Activated CD4-positive, alpha-beta T cell treated with anti-CD3 and anti-CD28 coated beads, Interleukin-2, Interleukin-4, amounts not matched to agents 100 ng/mL and 50 ng/mL, durations not matched to agents 16 hours and 8 hours (primary cell): ENCODE measurements around the gene ERC1.
"Not testable (repeated sequence)": the region's sequence is repeated elsewhere in the genome, so short reads cannot be mapped to it uniquely, and the experiment has no call there.

Experiments
- DNase-seq: peaks from one replicate; pipeline ENCODE4 v3.0.0-alpha.2; 2020; ENCODE audit warnings: low spot score

The ERC1 gene

DNA sequence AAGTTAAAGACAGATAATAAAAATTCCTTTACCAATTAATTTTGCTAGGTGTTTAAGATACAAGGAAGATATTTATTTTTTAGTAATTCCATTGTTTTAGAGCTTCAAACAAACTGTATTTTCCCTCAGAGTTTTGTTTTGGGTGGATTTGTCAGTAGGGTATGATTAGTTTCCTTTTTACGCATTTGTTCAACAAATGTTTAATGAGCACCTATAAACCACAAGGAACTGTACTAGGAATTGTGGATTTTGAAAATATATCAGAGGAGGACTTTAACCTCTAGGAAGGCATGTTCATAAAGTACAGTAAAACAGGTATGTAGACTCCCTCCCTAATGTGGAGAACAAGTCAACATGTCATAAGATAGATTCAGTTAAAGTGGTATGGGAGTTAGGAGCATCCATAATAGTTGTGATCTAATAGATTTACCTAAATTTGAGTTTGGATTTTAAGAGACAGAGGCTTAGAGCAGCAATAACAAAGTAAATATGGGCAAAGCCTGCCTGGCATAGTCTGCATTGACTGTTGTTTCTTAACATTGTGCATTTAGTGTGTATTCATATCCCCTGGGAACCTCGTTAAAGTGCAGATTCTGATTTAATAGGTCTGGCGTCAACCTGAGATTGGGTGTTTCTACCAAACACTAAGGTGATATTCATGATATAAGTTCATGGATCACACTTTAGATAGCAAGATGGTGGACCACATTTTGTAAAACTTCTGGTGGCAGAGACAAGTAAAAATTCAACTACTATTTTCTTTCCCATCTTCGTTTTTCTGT is 232.0 kb downstream of the ERC1 start:
- no peak for DNase-seq

GRCh38 chr12:1226951-1227350 is 235.9 kb downstream of the ERC1 start:
- DNase-seq = peak; percentile 71

- DNase-seq = no peak
These were observed 243.1 kb downstream of the ERC1 start for GRCh38 chr12:1234073-1234472.

GRCh38 chr12:1246637-1247036 is 255.6 kb downstream of the ERC1 start:
- no peak for DNase-seq

DNA sequence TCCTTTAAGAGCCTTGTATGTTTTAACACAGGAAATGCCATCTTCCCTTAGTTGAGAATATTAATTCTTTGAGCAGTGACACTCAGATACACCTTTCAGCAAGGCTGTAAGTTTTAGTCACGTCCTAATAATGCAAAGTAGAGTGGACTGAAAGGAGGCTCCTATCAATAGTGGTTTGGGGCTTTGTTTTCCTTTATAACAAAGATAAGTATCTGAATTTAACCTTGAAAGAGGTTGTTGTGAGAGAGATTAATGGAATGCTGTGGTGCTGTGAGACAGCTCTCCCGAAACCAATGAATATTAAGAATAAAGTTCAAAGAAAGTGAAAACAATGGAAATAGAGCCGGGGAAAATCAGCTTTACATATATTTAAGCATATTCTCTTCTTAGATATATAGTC is 259.6 kb downstream of the ERC1 start:
- DNase-seq = no peak

DNA sequence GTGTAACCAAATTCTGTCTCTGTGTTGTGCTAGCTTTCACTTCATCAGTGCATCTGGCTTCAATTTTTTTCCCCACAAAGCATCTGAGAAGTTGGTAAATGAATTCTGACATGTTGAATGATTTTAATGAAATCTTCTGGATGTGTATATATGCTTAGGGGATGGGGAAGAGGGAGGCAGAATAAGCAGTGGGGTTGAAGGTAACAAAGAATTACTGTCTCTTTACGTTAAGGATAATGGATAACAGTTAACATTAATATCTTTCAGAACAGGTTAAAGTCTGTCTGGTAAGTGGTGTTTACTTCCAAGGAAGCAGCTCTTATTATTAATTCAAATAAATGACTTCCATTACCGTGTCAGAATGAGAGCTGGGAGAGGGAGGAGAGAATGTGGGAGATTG is 261.7 kb downstream of the ERC1 start:
- no peak for DNase-seq

GRCh38 chr12:1255125-1255524 is 264.1 kb downstream of the ERC1 start:
- DNase-seq = not testable (repeated sequence)

DNA sequence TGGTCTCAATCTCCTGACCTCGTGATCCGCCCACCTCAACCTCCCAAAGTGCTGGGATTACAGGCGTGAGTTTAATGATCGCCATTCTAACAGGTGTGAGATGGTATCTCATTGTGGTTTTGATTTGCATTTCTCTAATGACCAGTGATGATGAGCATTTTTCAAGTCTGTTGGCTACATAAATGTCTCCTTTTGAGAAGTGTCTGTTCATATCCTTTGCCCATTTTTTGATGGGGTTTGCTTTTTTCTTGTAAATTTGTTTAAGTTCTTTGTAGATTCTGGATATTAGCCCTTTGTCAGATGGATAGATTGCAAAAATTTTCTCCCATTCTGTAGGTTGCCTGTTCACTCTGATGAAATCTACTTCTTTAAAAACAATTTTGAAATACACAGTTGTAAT is 264.8 kb downstream of the ERC1 start:
- DNase-seq = not testable (repeated sequence)

GRCh38 chr12:1256285-1256684 is 265.3 kb downstream of the ERC1 start:
- DNase-seq = no peak

DNA sequence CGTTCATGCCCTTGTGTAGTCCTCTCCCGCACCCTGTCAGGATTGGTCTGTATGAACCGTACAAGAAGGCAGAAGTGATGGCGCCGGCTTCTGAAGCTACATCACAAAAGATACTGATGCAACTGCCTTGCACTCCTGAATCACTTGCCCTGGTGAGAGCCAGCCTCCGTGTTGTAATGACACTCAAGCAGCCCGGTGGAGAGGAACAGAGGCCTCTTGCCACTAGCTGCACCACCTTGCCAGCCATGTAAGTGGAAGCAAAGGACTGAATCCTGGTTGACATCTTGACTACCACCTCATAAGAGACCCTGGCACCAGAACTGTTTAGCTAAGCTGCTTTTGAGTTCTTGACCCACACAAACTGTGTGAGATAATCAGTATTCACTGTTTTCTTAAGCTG is 266.0 kb downstream of the ERC1 start:
- no peak for DNase-seq

- no peak for DNase-seq
These were observed 271.0 kb downstream of the ERC1 start for GRCh38 chr12:1262011-1262410.

- no peak for DNase-seq
These were observed 276.2 kb downstream of the ERC1 start for GRCh38 chr12:1267243-1267642.

DNA sequence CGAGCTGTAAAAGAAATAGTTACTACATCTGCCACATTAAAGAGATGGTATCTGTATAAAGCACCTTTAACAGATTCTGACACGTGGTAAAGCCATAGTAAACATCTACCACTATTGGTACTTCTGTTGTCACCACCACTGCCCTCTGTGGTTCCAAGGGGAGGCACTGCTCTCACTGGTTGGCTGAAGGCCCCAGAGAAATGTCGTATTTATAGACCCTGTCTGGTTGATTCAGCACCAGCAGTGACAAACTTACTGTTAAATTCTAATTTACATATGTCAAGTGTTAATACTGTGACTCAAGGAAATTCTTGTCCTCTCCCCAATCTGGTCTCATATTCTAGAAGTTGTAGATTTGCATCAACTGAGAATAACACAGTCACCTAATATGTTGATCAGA is 281.1 kb downstream of the ERC1 start:
- no peak for DNase-seq

- DNase-seq = no peak
These were observed 282.0 kb downstream of the ERC1 start for GRCh38 chr12:1273051-1273450.

DNA sequence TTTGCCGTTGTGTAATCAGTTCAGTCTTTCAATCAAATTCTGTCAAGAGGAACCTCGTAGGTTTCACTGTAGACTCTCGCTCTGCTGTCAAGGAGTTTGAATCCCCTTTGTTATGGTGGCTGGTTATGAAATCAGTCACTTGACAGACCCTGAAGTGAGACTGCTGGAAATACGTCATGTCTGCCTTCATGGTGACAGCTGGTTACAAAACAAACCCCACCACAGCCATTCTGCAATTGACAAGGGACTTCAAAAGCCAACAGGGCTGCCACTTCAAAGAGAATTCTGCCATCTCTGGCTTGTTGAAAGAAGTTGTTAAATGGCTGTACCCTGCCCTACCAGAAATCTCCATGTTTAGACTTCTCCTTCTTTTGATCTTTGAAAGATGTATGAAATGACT is 286.9 kb downstream of the ERC1 start:
- peak; percentile 22 for DNase-seq

- DNase-seq = no peak
These were observed 288.0 kb downstream of the ERC1 start for GRCh38 chr12:1279050-1279449.

GRCh38 chr12:1280059-1280458 is 289.0 kb downstream of the ERC1 start:
- no peak for DNase-seq

GRCh38 chr12:1281683-1282366 is 290.8 kb downstream of the ERC1 start:
- no peak for DNase-seq

- DNase-seq = no peak
These were observed 291.8 kb downstream of the ERC1 start for GRCh38 chr12:1282670-1283315.

GRCh38 chr12:1283316-1283715 is 292.3 kb downstream of the ERC1 start:
- no peak for DNase-seq

DNA sequence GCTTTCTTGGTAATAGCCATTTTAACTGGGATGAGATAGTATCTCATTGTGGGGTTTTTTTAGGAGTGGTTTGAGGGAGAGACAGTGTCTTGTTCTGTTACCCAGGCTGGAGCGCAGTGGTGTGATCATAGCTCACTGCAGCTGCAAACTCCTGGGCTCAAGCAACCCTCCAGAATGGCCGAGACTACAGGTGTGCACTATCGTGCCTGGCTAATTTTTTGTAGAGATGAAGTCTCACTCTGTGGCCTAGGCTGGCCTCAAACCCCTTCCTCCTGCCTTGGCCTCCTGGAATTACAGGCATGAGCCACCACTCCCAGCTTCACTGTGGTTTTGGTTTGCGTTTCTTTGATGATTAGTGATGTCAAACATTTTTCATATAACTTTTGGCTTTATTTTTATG is 293.6 kb downstream of the ERC1 start:
- no peak for DNase-seq

DNA sequence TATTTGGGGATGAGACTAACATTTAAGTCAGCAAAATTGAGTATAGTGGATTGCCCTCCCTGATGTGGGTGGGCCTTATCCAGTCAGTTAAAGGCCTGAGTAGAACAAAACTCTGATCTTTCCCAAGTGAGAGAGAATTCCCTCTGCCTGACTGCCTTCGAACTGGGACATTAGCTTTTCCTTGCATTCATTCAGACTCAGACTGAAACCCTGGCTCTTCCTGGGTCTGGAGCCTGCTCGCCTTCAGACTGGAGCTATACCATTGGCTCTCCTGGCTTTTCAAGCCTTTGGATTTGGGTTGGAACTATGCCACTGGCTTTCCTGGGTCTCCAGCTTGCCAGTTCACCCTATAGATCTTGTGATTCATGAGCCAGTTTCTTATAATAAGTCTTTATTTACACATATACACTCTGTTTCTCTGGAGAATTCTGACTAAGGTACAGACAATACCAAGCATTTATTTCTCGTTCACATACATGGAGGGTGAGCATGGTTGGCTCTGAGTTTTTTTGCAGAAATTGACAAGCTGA is 296.5 kb downstream of the ERC1 start:
- DNase-seq = no peak

DNA sequence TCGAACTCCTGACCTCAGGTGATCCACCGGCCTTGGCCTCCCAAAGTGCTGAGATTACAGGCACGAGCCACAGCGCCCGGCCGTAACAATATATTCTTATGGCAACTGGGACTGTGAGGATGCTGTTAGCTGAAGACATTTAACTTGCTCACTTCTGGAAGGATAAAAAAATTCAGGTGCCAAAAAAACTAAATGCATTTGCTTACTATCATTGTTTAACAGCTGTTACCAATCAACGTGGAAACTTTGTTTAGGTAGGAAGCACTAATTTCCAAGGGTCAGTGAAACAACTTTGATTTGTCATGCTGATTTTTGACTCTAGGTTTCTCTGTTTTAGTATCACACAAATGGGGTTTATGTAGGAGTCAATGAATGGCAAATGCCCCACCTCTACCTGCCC is 297.3 kb downstream of the ERC1 start:
- no peak for DNase-seq
